Right lobe of liver (tissue), 4 donors: ENCODE measurements around the gene NBEA.

ENCODE experiments used
- POLR2A ChIP-seq: fragments of 450-650 bp; IDR thresholded peaks from one replicate; pipeline ENCODE4 v1.6.1; 2017; ENCODE audit warnings: antibody characterized with exemption, mild to moderate bottlenecking
- TF ChIP-seq, protein P1 (sequence below), 4 donors: fragments of 200-600 bp in 3 of 4; fragments of 450-650 bp in 1 of 4; IDR thresholded peaks; one replicate each; pipeline versions ENCODE4 v1.5.1 to v1.8.0; 2016 to 2022; ENCODE audit warnings: antibody characterized with exemption in 4 of 4, mild to moderate bottlenecking in 2 of 4
- donor health status: DM: no; HTN: no; CAD: no.
- donor health status: DM: no; HTN: no; CAD: no.
- donor health status: DM: no; HTN: yes; CAD: no.

DNA sequence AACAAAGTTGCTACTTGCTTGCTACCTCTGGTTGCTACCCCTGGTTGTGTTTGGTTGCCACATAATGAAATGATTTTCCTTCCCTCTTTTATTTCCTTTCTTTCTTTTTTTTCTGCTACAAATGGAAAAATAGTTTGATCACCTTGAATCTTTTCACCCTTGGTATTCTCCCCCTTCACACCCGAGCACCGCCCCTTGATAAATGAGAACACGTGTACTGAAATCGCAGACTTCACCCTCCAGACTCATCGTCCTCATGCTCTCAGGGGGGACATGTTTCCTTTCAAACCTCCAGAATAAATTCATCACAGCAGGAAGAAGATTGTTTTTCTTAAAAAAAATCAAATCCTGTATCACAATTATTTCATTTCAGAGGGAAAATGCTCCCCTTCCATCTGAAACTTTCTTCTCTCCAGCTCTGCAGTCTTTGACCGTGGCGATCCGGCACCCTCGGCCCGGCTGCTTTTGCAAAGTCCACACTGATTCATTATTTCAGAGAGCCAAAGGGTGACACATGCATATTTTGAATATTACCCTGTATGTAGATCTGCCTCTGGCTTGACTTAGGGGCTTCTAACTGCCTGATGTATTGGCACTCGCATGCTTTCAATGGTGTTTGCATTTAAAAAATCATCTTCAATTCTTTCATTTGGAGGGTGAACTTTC, 757.0 kb downstream of the NBEA start:
- TF ChIP-seq, protein P1, sequence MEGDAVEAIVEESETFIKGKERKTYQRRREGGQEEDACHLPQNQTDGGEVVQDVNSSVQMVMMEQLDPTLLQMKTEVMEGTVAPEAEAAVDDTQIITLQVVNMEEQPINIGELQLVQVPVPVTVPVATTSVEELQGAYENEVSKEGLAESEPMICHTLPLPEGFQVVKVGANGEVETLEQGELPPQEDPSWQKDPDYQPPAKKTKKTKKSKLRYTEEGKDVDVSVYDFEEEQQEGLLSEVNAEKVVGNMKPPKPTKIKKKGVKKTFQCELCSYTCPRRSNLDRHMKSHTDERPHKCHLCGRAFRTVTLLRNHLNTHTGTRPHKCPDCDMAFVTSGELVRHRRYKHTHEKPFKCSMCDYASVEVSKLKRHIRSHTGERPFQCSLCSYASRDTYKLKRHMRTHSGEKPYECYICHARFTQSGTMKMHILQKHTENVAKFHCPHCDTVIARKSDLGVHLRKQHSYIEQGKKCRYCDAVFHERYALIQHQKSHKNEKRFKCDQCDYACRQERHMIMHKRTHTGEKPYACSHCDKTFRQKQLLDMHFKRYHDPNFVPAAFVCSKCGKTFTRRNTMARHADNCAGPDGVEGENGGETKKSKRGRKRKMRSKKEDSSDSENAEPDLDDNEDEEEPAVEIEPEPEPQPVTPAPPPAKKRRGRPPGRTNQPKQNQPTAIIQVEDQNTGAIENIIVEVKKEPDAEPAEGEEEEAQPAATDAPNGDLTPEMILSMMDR (IDR thresholded peaks at IDR 0.05): no peak
- TF ChIP-seq POLR2A: no peak
